Activated CD8-positive, alpha-beta memory T cell treated with anti-CD3 and anti-CD28 coated beads, Interleukin-2, amount 50 U/mL, for 1 hour (primary cell): ENCODE measurements around the gene KLF16.
"Not testable (repeated sequence)": the region's sequence is repeated elsewhere in the genome, so short reads cannot be mapped to it uniquely, and the experiment has no call there.

Source experiments
- DNase-seq: peaks from one replicate; pipeline ENCODE4 v3.0.0-alpha.2; 2020; ENCODE audit errors: extremely low read depth

The KLF16 gene

GRCh38 chr19:1863328-1863637 lies at the start of gene KLF16:
Gene KLF16, minus strand, starts transcription at chr19:1863579. Its CDS starts 82 bp downstream, at chr19:1863497.
- DNase-seq, result no peak

- DNase-seq, result no peak
Observed at GRCh38 chr19:1912760-1913505, 49.6 kb upstream of the KLF16 start.

- DNase-seq, result no peak
Observed at GRCh38 chr19:1911995-1912394, 48.6 kb upstream of the KLF16 start.

- no peak for DNase-seq
Observed at GRCh38 chr19:1911098-1911497, 47.7 kb upstream of the KLF16 start.

- no peak for DNase-seq
Observed at GRCh38 chr19:1910177-1910576, 46.8 kb upstream of the KLF16 start.

GRCh38 chr19:1909761-1910080 lies 46.3 kb upstream of the KLF16 start:
- no peak for DNase-seq

GRCh38 chr19:1908364-1908678 lies 44.9 kb upstream of the KLF16 start:
- no peak for DNase-seq

- DNase-seq, result no peak
Observed at GRCh38 chr19:1907563-1908363, 44.4 kb upstream of the KLF16 start.

- DNase-seq, result no peak
Observed at GRCh38 chr19:1906985-1907562, 43.7 kb upstream of the KLF16 start.

- no peak for DNase-seq
Observed at GRCh38 chr19:1905863-1906375, 42.5 kb upstream of the KLF16 start.

GRCh38 chr19:1905110-1905862 lies 41.9 kb upstream of the KLF16 start, which contains the start of the genes ADAT3 and SCAMP4:
Gene ADAT3, plus strand, starts transcription at chr19:1905399. Its CDS starts 6,649 bp downstream, at chr19:1912048.
Gene SCAMP4, plus strand, starts transcription at chr19:1905399. Its CDS starts 9,621 bp downstream, at chr19:1915020.
- peak; percentile 92 for DNase-seq

- no peak for DNase-seq
Observed at GRCh38 chr19:1904860-1905109, 41.4 kb upstream of the KLF16 start.

- no peak for DNase-seq
Observed at GRCh38 chr19:1902923-1903322, 39.5 kb upstream of the KLF16 start.

GRCh38 chr19:1901940-1902404 lies 38.6 kb upstream of the KLF16 start:
- no peak for DNase-seq

GRCh38 chr19:1896508-1896907 lies 33.1 kb upstream of the KLF16 start:
- DNase-seq, result no peak

- DNase-seq, result no peak
Observed at GRCh38 chr19:1893791-1894190, 30.4 kb upstream of the KLF16 start.

GRCh38 chr19:1889907-1890306 lies 26.5 kb upstream of the KLF16 start:
- no peak for DNase-seq

- no peak for DNase-seq
Observed at GRCh38 chr19:1888385-1888784, 25.0 kb upstream of the KLF16 start.

- not testable (repeated sequence) for DNase-seq
Observed at GRCh38 chr19:1886360-1886759, 23.0 kb upstream of the KLF16 start.

GRCh38 chr19:1885398-1886119 lies 22.2 kb upstream of the KLF16 start, which contains the start of gene ABHD17A:
Gene ABHD17A, minus strand, starts transcription at chr19:1885496. Its CDS starts 3,930 bp downstream, at chr19:1881566.
- peak; percentile 90 for DNase-seq

GRCh38 chr19:1884719-1885334 lies 21.4 kb upstream of the KLF16 start:
- DNase-seq, result no peak
